Neutrophil (primary cell): ENCODE data around the gene TMIE.

Experiments
- H3K27ac ChIP-seq: fragments of 200-600 bp; sonication (generic); 2 replicates; pipeline ENCODE4 v1.5.1; 2016; ENCODE audit warnings: mild to moderate bottlenecking, moderate library complexity
- H3K27me3 ChIP-seq: fragments of 200-600 bp; sonication (generic); 2 replicates; pipeline ENCODE4 v1.6.0; 2016; ENCODE audit warnings: mild to moderate bottlenecking
- H3K36me3 ChIP-seq: fragments of 200-600 bp; sonication (generic); 2 replicates; pipeline ENCODE4 v1.5.1; 2017
- H3K4me1 ChIP-seq, 2 experiments: fragments of 200-600 bp in 1 of 2; sonication (generic) in 1 of 2; 1 replicate in 1 of 2; 2 replicates in 1 of 2; pipeline versions ENCODE4 v1.5.1 to v1.6.1; 2013 to 2016; ENCODE audit warnings: low read depth in 1 of 2, low read length in 1 of 2, mild to moderate bottlenecking in 1 of 2, moderate library complexity in 1 of 2; ENCODE audit not compliant: control insufficient read depth in 1 of 2, insufficient read depth in 1 of 2
- H3K4me3 ChIP-seq, 2 experiments: fragments of 200-600 bp in 1 of 2; sonication (generic) in 1 of 2; 1 replicate in 1 of 2; 2 replicates in 1 of 2; pipeline ENCODE4 v1.5.1; 2013 to 2016; ENCODE audit warnings: low read depth in 1 of 2, low read length in 1 of 2, mild to moderate bottlenecking in 1 of 2, moderate library complexity in 1 of 2
- H3K9me3 ChIP-seq: fragments of 200-600 bp; sonication (generic); 2 replicates; pipeline ENCODE4 v1.5.1; 2016
- TF ChIP-seq, protein P1 (sequence below): fragments of 200-600 bp; sonication (generic); IDR thresholded peaks from 2 replicates; pipeline ENCODE4 v1.5.1; 2016; ENCODE audit warnings: antibody characterized with exemption

TMIE gene

DNA sequence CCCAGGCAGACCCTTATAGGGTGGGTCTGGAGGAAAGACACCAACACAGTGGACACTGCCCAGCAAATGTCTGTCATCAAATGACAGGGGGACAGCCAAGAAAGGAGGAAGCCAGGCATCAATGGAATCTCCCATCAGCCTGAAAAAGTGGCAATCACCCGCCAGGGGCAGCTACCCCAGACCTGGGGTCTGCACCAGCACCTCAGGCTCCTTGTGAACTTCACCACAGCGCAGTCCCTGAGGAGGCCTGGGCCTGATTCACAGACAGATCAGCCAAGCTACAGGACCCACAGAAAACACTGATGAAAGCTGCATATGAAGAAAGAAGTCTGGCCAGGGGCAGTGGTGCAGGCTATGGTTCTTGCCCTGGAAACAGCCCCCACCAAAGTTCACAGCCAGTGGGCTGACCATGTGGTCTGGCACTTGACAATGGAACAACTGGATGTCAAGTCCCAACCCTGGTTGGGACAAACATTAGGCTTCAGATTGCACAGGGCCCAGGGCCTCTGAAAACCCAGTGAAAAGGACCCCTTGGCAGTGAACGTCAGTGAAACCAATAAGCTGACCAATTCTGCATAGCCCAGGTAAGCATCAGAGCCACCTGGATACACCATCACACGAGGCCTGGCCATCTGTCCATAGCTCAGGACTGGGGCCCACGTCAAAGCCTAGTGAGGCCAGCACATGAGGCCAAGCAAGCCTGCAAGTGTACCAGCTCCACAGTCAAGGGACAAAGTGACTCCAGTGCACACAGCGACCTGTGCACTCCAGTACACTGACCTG is 36.8 kb upstream of the TMIE start:
- Histone ChIP-seq H3K4me1 (no peaks in the 10 kb centered on the region), H3K27ac (no peak overlapping the region), H3K27me3 (no peaks in the 10 kb centered on the region), H3K9me3 (no peaks in the 10 kb centered on the region), H3K4me3 (no peak overlapping the region), H3K36me3 (no peaks in the 10 kb centered on the region)
- TF ChIP-seq, protein P1, sequence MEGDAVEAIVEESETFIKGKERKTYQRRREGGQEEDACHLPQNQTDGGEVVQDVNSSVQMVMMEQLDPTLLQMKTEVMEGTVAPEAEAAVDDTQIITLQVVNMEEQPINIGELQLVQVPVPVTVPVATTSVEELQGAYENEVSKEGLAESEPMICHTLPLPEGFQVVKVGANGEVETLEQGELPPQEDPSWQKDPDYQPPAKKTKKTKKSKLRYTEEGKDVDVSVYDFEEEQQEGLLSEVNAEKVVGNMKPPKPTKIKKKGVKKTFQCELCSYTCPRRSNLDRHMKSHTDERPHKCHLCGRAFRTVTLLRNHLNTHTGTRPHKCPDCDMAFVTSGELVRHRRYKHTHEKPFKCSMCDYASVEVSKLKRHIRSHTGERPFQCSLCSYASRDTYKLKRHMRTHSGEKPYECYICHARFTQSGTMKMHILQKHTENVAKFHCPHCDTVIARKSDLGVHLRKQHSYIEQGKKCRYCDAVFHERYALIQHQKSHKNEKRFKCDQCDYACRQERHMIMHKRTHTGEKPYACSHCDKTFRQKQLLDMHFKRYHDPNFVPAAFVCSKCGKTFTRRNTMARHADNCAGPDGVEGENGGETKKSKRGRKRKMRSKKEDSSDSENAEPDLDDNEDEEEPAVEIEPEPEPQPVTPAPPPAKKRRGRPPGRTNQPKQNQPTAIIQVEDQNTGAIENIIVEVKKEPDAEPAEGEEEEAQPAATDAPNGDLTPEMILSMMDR = no peak

GRCh38 chr3:46664971-46665762 is 36.0 kb upstream of the TMIE start:
- no peaks in the 10 kb centered on the region for H3K36me3 ChIP-seq
- H3K4me1 ChIP-seq = no peaks in the 10 kb centered on the region
- H3K27ac ChIP-seq = no peak overlapping the region
- H3K4me3 ChIP-seq = no peak overlapping the region
- no peaks in the 10 kb centered on the region for H3K9me3 ChIP-seq
- no peaks in the 10 kb centered on the region for H3K27me3 ChIP-seq
- TF ChIP-seq, protein P1 = no peak

GRCh38 chr3:46665763-46666452 is 35.3 kb upstream of the TMIE start:
- Histone ChIP-seq H3K4me3 (no peak overlapping the region), H3K9me3 (no peaks in the 10 kb centered on the region), H3K27ac (no peak overlapping the region), H3K27me3 (no peaks in the 10 kb centered on the region), H3K36me3 (no peaks in the 10 kb centered on the region), H3K4me1 (no peaks in the 10 kb centered on the region)
- TF ChIP-seq, protein P1 = no peak

- H3K4me1 ChIP-seq = no peaks in the 10 kb centered on the region
- H3K4me3 ChIP-seq = no peak overlapping the region
- no peak overlapping the region for H3K27ac ChIP-seq
- H3K27me3 ChIP-seq = no peaks in the 10 kb centered on the region
- H3K9me3 ChIP-seq = no peaks in the 10 kb centered on the region
- TF ChIP-seq, protein P1 = no peak
- H3K36me3 ChIP-seq = no peaks in the 10 kb centered on the region
These were observed 34.7 kb upstream of the TMIE start for GRCh38 chr3:46666453-46666845.

- Histone ChIP-seq H3K36me3 (no peaks in the 10 kb centered on the region), H3K27ac (no peak overlapping the region), H3K4me3 (no peak overlapping the region), H3K27me3 (no peaks in the 10 kb centered on the region), H3K4me1 (no peaks in the 10 kb centered on the region), H3K9me3 (no peaks in the 10 kb centered on the region)
- TF ChIP-seq, protein P1 = no peak
These were observed 34.1 kb upstream of the TMIE start for GRCh38 chr3:46667061-46667621.
